ENCODE data around the gene PTPRT.

The PTPRT gene

DNA sequence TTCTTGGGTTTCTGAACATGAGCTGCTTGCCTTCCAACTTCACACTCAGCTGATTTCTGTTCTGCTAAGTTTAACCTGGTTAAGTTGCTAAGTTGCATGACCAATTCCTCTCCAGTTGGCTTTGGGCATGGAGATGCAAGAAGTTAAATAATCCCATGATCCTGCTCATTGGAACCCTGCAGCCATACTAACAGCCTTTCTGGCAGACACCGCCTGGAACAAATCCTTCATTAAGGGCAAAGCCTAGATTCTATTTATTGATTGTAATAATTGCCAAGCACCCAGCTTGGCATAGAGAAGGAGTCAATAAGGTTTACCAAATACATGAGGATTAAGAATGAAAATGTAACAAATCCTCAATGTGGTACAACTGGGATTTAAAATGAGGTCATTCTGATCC, 829.1 kb downstream of the PTPRT start:
- Histone ChIP-seq H3K4me1 (ENCODE audit: control insufficient read depth, insufficient read depth, low read length) (no peaks in the 10 kb centered on the region), H3K9me3 (ENCODE audit: control insufficient read depth, insufficient read depth, low read depth, low read length) (no peaks in the 10 kb centered on the region), H3K4me3 (ENCODE audit: low read depth, low read length) (no peak overlapping the region), H3K27ac (ENCODE audit: extremely low read depth, low read depth, low read length) (no peak overlapping the region), H3K36me3 (ENCODE audit: control insufficient read depth in 2 of 2, insufficient read depth in 1 of 2, low read length in 2 of 2) (no peaks in the 10 kb centered on the region)
- CTCF ChIA-PET = interaction anchor here (0.6 kb wide), 1 partner anchor 12 kb away, joined by 5 read pairs; no protein-coding TSS in a partner anchor
- POLR2A ChIA-PET = no interaction called here
- no peak for TF ChIP-seq BCL11B (tag by site-specific recombination; IDR thresholded peaks at IDR 0.05; ENCODE audit: low read depth)
- TF ChIP-seq ZNF843 (tag by site-specific recombination; IDR thresholded peaks at IDR 0.05) = no peak
- TF ChIP-seq ZNF274 (IDR thresholded peaks at IDR 0.05; ENCODE audit: low read length) = no peak
- TF ChIP-seq ZNF274 (tag by site-specific recombination; IDR thresholded peaks at IDR 0.05; ENCODE audit: borderline replicate concordance) = no peak
- TF ChIP-seq GLI4 (tag by site-specific recombination; IDR thresholded peaks at IDR 0.05) = no peak
- TF ChIP-seq ZSCAN16 (tag by site-specific recombination; IDR thresholded peaks at IDR 0.05) = no peak
- TF ChIP-seq ZNF19 (tag by site-specific recombination; IDR thresholded peaks at IDR 0.05; ENCODE audit: low read depth) = no peak
- no peak for TF ChIP-seq ZNF302 (tag by site-specific recombination; IDR thresholded peaks at IDR 0.05; ENCODE audit: low read depth)
- TF ChIP-seq ZNF146 (tag by site-specific recombination; IDR thresholded peaks at IDR 0.05) = no peak
- TF ChIP-seq SP3 (tag by site-specific recombination; IDR thresholded peaks at IDR 0.05) = no peak
- no peak for TF ChIP-seq ZNF629 (tag by site-specific recombination; IDR thresholded peaks at IDR 0.05)
- no peak for TF ChIP-seq ZNF76 (tag by site-specific recombination; IDR thresholded peaks at IDR 0.05; ENCODE audit: borderline replicate concordance, low read depth)

- TF ChIP-seq ZNF2 (tag by site-specific recombination; IDR thresholded peaks at IDR 0.05) (no peak), ZNF433 (tag by site-specific recombination; IDR thresholded peaks at IDR 0.05; ENCODE audit: low read depth) (no peak), ZFP41 (tag by site-specific recombination; IDR thresholded peaks at IDR 0.05; ENCODE audit: borderline replicate concordance) (no peak), ZNF521 (tag by site-specific recombination; IDR thresholded peaks at IDR 0.05) (no peak), OSR2 (tag by site-specific recombination; IDR thresholded peaks at IDR 0.05) (no peak), ZNF621 (tag by site-specific recombination; IDR thresholded peaks at IDR 0.05) (no peak)
- TF ChIP-seq, protein P1, sequence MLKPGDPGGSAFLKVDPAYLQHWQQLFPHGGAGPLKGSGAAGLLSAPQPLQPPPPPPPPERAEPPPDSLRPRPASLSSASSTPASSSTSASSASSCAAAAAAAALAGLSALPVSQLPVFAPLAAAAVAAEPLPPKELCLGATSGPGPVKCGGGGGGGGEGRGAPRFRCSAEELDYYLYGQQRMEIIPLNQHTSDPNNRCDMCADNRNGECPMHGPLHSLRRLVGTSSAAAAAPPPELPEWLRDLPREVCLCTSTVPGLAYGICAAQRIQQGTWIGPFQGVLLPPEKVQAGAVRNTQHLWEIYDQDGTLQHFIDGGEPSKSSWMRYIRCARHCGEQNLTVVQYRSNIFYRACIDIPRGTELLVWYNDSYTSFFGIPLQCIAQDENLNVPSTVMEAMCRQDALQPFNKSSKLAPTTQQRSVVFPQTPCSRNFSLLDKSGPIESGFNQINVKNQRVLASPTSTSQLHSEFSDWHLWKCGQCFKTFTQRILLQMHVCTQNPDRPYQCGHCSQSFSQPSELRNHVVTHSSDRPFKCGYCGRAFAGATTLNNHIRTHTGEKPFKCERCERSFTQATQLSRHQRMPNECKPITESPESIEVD (tag by site-specific recombination; IDR thresholded peaks at IDR 0.05) = no peak
- Histone ChIP-seq H3K27ac (ENCODE audit: extremely low read depth, low read depth, low read length) (no peak overlapping the region), H3K4me3 (ENCODE audit: low read depth, low read length) (no peak overlapping the region), H3K9me3 (ENCODE audit: control insufficient read depth, insufficient read depth, low read depth, low read length) (no peaks in the 10 kb centered on the region), H3K4me1 (ENCODE audit: control insufficient read depth, insufficient read depth, low read length) (no peaks in the 10 kb centered on the region), H3K36me3 (ENCODE audit: control insufficient read depth in 2 of 2, insufficient read depth in 1 of 2, low read length in 2 of 2) (no peaks in the 10 kb centered on the region)
- ChIA-PET POLR2A (no interaction called here), CTCF (no interaction called here)
Observed at GRCh38 chr20:42359617-42360016, 830.1 kb downstream of the PTPRT start.

GRCh38 chr20:42352096-42352495, 837.6 kb downstream of the PTPRT start:
- H3K9me3 ChIP-seq (ENCODE audit: control insufficient read depth, insufficient read depth, low read depth, low read length) = no peaks in the 10 kb centered on the region
- no peak overlapping the region for H3K4me3 ChIP-seq (ENCODE audit: low read depth, low read length)
- H3K27ac ChIP-seq (ENCODE audit: extremely low read depth, low read depth, low read length) = no peak overlapping the region
- POLR2A ChIA-PET = no interaction called here
- CTCF ChIA-PET = no interaction called here
- H3K36me3 ChIP-seq (ENCODE audit: control insufficient read depth in 2 of 2, insufficient read depth in 1 of 2, low read length in 2 of 2) = no peaks in the 10 kb centered on the region
- H3K4me1 ChIP-seq (ENCODE audit: control insufficient read depth, insufficient read depth, low read length) = no peaks in the 10 kb centered on the region
- TF ChIP-seq ZNF664 (tag by site-specific recombination; IDR thresholded peaks at IDR 0.05) (no peak), AEBP2 (tag by site-specific recombination; IDR thresholded peaks at IDR 0.05; ENCODE audit: borderline replicate concordance) (no peak), ZNF585B (tag by site-specific recombination; IDR thresholded peaks at IDR 0.05) (no peak), ZNF623 (tag by site-specific recombination; IDR thresholded peaks at IDR 0.05) (no peak), SP2 (tag by site-specific recombination; IDR thresholded peaks at IDR 0.05) (no peak), ZNF248 (tag by site-specific recombination; IDR thresholded peaks at IDR 0.05) (no peak), BCL11B (tag by site-specific recombination; IDR thresholded peaks at IDR 0.05; ENCODE audit: low read depth) (no peak), GFI1B (tag by site-specific recombination; IDR thresholded peaks at IDR 0.05) (no peak)
- TF ChIP-seq, protein P2, sequence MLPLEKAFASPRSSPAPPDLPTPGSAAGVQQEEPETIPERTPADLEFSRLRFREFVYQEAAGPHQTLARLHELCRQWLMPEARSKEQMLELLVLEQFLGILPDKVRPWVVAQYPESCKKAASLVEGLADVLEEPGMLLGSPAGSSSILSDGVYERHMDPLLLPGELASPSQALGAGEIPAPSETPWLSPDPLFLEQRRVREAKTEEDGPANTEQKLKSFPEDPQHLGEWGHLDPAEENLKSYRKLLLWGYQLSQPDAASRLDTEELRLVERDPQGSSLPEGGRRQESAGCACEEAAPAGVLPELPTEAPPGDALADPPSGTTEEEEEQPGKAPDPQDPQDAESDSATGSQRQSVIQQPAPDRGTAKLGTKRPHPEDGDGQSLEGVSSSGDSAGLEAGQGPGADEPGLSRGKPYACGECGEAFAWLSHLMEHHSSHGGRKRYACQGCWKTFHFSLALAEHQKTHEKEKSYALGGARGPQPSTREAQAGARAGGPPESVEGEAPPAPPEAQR (tag by site-specific recombination; IDR thresholded peaks at IDR 0.05) = no peak
- TF ChIP-seq, protein P3, sequence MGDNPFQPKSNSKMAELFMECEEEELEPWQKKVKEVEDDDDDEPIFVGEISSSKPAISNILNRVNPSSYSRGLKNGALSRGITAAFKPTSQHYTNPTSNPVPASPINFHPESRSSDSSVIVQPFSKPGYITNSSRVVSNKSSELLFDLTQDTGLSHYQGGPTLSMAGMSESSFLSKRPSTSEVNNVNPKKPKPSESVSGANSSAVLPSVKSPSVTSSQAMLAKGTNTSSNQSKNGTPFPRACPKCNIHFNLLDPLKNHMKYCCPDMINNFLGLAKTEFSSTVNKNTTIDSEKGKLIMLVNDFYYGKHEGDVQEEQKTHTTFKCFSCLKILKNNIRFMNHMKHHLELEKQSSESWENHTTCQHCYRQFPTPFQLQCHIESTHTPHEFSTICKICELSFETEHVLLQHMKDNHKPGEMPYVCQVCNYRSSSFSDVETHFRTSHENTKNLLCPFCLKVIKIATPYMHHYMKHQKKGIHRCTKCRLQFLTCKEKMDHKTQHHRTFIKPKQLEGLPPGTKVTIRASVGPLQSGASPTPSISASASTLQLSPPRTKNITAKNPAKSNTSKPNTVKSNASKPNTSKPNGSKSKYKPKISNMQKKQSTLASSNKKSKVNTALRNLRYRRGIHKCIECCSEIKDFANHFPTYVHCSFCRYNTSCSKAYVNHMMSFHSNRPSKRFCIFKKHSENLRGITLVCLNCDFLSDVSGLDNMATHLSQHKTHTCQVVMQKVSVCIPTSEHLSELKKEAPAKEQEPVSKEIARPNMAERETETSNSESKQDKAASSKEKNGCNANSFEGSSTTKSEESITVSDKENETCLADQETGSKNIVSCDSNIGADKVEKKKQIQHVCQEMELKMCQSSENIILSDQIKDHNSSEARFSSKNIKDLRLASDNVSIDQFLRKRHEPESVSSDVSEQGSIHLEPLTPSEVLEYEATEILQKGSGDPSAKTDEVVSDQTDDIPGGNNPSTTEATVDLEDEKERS (tag by site-specific recombination; IDR thresholded peaks at IDR 0.05) = no peak
